CMK (cell line): ENCODE data around the gene NBPF15.
"Not testable (repeated sequence)": the region's sequence is repeated elsewhere in the genome, so short reads cannot be mapped to it uniquely, and the experiment has no call there.

Experiments
- DNase-seq: peaks from one replicate; pipeline ENCODE4 v3.0.0-alpha.2; 2010; ENCODE audit warnings: low read depth

The NBPF15 gene, protein sequence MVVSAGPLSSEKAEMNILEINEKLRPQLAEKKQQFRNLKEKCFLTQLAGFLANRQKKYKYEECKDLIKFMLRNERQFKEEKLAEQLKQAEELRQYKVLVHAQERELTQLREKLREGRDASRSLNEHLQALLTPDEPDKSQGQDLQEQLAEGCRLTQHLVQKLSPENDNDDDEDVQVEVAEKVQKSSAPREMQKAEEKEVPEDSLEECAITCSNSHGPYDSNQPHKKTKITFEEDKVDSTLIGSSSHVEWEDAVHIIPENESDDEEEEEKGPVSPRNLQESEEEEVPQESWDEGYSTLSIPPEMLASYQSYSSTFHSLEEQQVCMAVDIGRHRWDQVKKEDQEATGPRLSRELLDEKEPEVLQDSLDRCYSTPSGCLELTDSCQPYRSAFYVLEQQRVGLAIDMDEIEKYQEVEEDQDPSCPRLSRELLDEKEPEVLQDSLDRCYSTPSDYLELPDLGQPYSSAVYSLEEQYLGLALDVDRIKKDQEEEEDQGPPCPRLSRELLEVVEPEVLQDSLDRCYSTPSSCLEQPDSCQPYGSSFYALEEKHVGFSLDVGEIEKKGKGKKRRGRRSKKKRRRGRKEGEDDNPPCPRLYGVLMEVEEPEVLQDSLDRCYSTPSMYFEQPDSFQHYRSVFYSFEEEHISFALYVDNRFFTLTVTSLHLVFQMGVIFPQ

DNA sequence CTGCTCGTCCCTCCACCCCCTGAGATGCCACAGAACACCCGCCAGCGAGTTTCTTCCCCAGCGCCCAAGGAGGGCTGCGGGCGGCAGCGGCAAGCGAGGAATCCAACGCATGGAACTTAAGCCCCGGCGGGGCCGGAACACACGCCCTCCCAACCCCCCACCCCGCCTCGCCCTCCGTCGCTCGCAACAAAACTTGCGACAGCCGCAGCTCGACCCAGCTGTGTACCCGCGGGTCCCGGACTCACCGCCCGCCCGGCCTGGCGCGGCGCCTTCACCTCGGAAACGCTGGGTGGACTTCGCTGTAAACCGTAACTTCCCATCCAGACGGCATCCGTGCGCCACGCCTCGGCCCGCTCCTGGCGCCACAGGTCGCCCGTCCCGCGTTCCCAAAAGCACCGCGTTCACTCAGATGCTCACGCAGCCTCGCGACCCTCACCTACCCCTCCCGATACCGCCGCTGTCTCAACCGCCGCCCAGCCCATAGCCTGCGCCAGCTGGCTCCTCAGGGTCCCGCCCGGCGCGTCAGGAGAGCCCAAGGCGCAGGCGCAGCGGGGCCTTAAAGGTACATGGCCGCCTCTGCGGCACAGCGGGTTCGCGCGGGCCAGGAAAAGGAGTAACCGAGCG, at the start of gene NBPF15:
Gene NBPF15, minus strand, starts transcription at position 534 of the 624 bp plus-strand sequence. CDS start 21,666 bp downstream, outside the sequence.
- DNase-seq, result not testable (repeated sequence)

DNA sequence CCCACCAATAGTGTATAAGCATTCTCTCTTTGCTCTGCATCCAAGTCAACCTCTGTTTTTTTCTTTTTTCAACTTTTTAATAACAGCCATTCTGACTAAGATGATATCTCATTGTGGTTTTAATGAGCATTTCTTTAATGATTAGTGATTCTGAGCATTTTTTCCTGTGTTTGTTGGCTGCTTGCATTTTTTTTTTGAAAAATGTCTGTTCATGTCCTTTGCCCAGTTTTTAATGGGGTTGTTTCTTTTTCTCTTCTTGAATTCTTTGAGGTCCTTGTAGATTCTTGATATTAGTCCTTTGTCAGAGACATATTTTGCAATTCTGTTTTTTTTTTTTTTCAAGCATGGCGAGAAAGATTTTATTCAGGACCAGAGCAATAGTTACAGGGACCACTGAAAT, 35.0 kb upstream of the NBPF15 start:
- not testable (repeated sequence) for DNase-seq

DNA sequence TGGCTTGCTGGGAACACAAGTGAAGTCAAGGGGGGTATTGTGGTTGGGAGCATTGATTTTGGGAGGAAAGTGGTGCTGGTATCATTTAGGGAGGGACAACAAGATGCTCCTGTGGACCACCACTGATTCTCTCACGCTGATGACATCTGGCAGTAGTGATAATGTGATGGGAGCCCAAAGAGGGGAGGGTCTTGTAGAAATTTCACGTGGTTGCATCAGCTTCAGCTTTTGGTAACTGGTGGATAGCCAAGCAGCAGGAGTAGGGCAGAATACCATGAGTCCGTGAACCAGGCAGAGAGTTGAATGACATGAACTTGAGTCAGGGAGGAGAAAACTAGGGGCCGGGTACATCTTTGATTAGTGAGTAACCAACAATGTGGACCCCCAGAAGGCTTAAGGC, 32.7 kb upstream of the NBPF15 start:
- DNase-seq, result not testable (repeated sequence)

DNA sequence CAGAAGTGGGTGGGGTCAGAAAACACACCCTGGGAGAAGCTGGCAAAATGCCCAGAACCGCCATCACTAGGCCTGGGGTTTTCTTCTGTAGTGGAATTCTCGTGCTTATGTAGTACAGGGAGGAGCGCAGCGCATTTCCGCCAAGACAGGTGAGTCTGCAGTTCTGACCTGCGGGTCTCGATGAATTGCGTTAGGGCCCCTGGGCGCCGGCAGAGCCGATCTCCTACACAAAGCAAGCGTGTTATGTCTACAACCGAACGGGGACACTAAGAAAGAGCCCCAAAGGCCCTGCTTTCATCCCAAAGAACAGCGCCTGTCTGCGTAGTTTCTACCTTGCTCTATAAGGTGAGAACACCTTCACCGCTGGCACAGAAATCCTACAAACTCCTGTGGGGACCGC, 28.9 kb upstream of the NBPF15 start:
- DNase-seq, result not testable (repeated sequence)

DNA sequence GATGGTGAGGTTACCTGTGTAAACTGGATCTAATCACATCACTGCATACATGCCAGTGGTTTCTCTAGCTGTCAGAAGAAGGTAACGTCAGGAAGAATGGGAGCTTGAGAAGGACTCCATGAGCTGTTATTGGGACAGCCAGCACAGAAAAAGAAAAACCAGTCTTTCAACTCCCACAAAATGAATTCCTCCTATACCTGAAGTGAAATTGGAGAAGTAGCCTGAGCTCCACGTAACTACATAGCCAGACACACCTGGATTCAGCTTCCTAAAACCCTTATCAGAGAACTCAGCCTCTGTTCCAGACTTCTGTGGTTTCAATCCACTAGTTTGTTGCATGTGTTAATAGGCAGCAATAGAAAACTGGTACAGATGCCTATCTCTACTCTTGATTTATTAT, 25.5 kb upstream of the NBPF15 start:
- DNase-seq, result not testable (repeated sequence)

DNA sequence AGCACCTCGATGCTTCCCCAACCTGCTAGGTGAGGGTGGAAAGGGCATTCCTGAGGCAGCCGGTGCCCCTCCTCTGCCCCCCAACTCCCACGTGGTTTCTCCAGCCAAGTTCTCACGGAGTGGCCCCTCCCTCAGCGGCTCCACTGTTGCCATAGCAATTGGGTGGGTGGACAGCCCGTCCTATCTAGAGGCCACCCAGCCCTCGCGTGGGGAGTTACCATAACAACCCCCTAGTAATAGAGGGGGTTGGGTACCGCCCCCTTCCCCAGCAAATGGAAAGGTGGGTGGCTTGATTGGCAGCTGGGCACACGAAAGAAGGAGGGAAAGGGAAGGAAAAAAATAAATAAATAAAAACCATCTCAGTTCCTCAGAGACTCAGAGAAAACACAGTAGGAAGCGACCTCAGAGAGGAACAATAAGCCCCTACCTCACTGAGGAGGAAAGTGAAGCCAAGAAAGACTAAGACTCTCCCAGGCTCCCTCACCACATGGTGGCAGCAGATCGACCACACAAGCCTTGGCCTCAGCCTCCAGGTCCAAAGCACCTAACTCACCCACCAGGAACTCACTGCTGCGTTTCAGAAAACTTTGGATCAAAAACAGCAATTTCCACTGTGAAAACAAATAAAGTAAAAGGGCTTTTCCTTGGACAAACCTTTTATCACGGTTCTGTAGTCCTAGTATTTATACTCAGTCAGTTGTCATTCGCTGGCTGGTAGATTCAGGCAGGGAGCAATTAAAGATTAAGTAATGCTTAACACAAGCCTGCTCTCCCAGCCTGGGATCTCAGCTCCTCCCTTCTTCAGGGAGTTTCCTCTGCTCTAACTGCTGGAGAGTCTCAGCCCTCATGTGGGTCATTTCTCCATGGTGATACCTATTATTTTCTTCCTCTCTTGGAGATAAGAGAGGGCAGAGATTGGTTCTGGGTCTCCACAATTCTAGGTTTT, 23.9 kb upstream of the NBPF15 start:
- not testable (repeated sequence) for DNase-seq

DNA sequence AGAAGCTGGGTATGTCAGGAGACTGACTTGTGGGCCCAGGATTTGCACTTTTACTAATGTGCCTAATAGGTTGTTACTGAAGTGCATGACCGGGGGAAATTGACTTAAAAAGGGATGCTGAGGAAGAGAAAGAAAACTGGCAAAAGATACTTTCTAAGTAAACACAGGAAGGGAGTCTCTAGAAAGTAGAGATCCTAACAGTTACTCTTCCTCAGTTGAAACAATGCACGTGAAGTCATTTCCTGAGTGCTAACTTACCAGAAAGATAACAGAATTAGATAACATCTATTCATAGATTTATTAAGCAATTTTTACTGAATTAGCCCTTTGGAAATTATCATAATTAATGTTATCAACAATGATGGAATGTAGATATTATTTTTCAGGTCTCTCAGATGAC, 12.4 kb upstream of the NBPF15 start:
- DNase-seq, result not testable (repeated sequence)

DNA sequence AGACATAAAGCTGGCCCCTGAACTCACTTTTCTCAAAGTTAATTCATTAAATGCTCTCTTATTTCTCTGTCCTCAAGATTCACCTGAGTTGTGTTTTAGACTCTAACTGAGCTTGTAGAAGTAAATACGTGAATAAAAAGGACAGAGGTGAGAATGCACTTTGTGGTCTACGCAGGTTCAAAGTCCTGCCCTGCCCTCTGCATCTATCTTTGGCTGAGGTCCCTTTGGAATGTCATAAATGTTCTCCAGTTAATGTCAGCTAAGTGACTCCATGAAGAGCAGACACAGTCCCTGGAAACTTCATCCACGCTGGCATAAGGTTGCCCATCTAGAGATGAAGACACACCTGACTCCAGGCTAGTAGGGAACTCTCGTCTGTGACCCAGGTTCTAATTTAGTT, 10.0 kb upstream of the NBPF15 start:
- DNase-seq, result not testable (repeated sequence)

DNA sequence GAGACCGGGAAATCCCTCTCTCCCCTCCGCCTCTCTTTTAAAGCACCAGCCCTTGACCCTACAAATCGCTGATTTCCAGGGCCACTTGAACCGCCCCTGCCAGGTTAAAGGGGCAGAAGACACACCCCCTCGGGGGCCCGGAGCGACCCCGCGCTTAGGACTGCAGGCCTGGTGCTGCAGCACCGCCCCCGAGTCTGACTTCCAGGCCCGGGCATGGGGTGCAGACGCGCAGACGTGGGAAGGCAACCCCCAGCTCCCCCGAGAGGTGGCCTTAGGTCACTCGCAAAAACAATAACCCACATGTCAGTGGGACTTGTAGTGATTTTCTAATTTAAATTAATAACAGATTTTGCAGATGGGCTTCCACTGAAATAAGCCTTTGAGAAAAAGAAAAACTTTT, 309 bp upstream of the NBPF15 start:
- DNase-seq, result not testable (repeated sequence)

DNA sequence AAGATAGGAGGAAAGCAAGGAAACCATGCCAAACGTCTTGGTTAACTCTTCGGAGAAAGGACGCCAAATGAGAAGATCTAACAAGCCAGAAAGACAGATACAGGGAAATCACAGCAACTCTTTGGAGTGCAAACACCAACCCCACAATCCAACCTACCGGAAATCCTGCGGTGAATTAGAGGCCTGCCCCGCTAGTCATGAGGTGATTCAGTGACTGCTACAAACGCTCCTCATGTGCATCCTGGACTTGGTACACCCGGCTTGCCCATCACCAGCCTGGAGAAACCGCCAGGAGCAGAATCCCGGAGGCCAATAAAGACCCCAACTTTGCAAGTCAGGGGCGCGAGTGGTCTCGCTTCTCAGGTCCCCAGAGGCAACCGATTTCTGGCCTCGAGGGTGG, 783 bp downstream of the NBPF15 start:
- not testable (repeated sequence) for DNase-seq

DNA sequence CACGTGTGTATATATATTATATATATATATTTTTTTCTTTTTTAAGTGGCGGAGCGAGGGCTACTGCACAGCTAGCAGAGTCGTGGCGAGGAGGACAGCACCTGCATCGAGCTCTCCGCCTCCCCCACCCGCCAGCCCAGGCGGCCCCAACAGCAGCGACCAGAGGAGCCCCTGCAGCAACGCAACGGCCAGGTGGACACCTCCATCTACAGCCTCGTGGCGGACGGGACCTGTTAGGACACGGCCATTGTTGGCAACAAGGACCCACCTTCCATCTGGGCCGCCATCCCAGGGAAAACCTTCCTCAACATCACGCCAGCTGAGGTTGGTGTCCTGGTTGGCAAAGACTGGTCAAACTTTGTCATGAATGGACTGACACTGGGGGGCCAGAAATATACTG, 19.1 kb downstream of the NBPF15 start:
- not testable (repeated sequence) for DNase-seq

DNA sequence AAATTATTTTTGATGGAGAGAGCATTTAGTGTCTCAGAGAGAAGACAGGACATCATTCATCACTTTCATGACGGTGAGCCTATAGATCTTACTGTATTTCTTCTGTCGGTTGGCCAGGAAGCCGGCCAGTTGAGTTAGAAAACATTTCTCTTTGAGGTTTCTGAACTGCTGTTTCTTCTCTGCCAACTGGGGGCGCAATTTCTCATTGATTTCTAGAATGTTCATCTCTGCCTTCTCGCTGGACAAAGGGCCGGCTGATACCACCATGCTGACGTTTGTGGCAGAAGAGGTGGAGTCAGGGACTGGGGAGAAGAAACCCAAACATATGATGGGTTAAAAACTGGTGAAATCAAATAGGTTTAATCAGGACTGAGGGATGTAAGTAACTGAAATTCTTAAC, 21.7 kb downstream of the NBPF15 start:
- not testable (repeated sequence) for DNase-seq

DNA sequence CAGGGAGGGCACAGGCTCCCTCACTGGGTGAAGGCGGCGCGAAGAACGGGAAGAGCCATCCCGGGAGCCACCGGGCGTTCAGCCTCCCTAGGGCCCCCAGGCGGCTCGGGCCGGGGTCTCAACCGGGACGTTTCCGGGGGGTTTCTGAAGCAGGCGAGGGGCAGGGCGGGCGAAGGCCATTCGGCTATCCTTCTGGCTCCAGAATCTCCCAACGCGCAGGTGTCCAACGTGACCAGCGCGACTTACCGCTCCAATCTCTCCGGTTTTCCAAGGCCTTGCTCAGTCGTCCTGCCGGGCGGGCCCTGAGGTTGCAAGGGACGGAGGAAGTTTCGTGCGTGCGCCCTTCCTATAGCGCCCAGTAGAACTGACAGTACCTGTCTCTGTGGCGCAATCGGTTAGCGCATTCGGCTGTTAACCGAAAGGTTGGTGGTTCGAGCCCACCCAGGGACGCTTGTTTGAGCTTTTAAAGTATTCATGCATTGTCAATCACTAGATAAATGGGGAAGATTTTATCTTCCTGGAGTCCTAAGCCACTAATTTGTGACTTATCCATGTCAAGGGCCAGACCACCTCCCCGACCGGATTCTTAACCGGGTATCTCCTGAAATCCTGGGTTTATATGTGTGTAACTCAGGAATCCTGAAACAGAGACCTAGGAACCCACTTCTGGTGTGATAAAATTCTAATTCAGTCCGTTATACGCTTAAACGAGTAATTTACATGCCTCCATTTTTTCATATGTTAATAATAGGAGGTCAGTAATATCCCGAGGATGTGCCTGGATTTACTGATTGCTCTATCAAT, 42.4 kb downstream of the NBPF15 start:
- not testable (repeated sequence) for DNase-seq

DNA sequence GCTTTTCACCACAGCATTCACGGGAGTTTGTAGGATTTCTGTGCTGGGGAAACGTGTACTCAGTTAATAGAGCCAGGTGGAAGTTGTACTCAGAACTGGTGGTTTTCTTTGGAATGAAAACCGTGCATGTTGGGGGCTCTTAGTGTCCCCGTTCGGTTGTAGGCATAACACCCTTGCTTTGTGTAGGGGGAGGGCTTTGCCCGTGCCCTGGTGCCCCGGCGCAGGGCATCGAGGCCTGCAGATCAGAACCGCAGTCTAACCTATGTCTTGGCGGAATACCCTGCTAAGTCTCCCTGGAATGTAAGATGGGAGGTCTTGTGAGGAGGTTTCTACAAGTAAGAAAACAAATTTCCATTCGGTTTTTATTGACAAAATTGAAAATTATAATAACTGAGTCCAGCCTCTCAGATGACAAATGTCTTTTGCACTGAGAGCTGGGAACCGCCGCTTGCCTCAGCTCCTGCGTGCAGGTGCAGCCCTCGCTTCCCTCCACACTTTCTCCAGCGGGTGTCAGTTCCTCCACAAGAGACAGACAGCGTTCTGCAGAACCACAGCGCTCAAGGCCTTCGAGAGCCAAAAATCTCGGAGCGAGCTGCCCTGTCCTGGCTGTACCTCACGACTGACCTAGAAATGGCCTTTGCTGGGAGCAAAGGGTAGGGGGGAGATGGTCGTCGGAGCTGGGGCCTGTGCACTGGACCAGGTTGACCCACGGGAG, 47.9 kb downstream of the NBPF15 start:
- not testable (repeated sequence) for DNase-seq

DNA sequence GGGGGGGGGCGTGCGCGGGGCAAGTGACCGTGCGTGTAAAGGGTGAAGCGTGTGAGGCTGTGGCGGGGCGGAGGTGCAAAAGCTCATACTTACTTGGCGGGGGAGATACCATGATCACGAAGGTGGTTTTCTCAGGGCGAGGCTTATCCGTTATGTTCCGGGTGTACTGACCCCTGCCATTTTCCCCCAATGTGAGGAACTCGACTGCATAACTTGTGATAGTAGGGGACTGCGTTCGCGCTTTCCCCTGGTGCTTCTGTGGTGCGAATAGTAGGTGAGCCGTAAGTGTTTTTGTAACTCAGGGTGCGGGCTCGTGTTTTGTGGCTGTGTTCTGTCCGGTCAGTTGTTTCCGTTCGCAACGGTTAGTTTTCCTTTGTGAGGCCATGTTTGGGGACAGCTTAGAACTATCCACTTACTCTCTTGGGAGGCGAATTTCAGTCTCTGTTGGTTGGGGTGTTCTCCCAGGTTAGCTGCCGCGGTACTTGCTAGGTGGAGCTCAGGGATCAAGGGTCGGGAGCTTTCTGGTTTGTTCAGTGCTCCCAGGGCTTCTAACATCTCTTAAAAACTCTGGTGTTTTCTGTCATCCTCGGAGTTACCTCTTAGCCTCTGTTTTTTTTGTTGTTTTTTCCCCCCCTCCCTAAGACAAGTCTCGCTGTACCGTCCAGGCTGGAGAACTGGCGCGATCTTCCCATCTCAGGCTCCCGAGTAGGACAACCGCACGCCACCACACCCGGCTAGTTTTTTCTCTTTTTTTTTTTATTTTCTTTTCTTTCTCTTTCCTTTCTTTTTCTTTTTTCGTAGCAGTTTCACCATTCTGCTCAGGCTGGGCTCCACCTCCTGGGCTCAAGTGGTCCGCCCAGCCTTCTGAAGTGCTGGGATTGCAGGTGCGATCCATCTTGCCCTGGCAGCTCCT, 48.7 kb downstream of the NBPF15 start:
- DNase-seq, result peak; percentile 93

DNA sequence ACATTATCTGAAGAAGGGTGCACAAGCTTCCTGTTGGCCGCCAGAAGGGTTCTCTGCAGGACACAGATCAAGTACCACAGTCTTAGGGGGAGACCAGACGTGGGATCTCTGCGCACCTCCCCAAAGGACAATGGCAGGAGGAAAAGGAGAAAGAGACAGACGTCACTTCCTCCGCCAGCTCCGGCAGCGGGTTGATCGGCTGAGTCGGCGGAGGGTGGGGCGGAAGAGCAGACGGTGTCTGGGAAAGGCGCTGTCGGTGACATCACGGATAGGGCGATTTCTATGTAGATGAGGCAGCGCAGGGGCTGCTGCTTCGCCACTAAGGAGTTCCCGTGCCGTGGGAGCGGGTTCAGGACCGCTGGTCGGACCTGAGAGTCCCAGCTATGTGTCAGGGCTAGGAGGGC, 49.4 kb downstream of the NBPF15 start:
- DNase-seq, result peak; percentile 67

DNA sequence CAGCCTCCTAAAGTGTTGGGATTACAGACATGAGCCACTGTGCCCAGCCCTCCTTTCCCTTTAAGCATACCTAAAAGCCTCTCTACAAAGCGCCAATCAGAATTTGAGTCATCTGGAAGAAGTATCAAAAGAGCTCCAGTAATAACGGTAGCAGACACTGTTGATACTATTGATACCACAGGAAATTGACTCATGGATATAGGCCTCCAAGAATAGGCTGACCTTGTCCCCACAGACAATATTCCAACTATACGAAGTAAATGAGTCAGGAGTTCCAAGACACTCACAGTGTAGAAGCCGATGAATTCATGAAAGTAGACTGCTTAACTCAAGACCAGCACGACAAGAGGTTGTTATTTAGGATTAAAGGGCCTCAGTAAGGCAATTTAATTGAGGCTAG, 58.7 kb downstream of the NBPF15 start:
- DNase-seq, result not testable (repeated sequence)

DNA sequence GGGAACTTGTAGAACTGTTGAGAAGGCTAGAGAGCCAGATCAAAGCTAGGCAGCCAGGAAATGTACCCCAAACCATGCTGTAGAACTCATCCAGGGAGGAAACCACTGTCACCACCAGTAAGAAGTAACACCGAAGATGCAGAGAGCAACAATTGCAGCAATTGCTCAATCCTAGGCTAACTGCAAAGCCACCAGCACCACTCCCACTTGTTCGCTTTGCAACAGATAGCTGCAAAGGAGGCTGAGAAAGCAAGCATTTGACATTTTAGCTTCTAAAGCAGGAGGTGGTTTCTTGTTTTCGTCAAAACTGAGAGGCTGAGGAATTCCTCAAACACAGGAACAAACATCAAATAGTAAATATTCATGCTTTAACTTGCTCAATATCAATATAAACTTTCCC, 89.8 kb downstream of the NBPF15 start:
- not testable (repeated sequence) for DNase-seq
